ENCODE results near the gene HOXB4.

HOXB4 gene

DNA sequence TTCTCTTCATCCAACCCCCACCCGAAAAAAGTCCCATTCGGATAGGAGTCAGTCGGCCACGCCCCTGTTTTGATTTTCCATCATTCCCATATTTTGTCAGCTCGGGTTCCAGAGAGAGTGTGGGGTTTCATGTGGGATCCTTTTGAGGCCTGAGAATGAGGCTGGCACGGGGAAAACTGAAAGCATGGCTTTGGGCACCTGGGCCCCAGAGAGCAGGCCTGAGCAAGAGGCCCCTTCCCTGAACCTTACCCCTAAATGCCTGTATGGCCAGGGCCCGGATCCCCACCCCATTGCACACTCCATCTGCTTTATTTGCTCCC is 4.6 kb upstream of the HOXB4 start:
- Mint-ChIP-seq H3K27me3 (ENCODE audit: low read depth, poor library complexity) (peaks cover 6% of the 10 kb centered on the region), H3K9me3 (no peaks in the 10 kb centered on the region)

DNA sequence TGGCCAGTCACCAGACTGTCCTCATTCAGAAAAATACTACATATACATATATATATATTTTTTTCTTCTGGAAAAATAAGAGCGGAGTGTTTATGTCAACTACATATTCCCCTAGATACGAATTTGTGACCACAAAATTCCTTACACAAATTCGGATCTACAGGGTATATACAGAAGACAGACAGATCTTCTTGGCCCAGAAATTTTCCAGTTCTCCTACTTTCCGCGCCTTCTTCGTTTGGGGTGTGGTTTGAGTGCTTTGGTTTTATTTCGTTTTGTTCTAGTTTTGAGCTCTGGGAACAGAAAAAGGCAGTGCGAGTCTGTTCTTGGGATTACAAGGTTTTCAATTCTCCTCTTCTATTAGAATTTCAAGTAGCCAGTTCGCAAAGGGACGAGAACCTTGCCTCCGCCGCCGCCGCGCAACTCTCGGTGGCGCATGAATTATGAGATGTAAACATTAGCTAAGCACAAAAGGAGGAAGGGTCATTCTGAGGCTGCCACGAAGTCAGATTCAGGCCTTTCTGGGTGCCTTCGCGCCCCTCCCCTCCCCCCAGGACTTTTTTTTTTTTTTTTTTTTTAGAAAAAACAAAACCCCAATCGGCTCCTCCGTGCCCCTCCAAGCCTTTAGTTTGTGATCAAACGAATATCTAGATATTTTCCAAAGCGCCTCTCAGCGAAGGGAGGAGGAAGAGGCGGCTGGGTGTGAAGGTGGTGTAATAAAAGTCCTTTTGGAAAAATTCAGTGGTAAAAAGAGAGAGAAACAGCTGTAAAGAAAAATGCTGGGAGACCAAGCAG is 1.8 kb upstream of the HOXB4 start:
- TF ChIP-seq, protein P1, sequence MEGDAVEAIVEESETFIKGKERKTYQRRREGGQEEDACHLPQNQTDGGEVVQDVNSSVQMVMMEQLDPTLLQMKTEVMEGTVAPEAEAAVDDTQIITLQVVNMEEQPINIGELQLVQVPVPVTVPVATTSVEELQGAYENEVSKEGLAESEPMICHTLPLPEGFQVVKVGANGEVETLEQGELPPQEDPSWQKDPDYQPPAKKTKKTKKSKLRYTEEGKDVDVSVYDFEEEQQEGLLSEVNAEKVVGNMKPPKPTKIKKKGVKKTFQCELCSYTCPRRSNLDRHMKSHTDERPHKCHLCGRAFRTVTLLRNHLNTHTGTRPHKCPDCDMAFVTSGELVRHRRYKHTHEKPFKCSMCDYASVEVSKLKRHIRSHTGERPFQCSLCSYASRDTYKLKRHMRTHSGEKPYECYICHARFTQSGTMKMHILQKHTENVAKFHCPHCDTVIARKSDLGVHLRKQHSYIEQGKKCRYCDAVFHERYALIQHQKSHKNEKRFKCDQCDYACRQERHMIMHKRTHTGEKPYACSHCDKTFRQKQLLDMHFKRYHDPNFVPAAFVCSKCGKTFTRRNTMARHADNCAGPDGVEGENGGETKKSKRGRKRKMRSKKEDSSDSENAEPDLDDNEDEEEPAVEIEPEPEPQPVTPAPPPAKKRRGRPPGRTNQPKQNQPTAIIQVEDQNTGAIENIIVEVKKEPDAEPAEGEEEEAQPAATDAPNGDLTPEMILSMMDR (IDR thresholded peaks at IDR 0.05) = no peak
- Mint-ChIP-seq H3K9me3 (no peaks in the 10 kb centered on the region), H3K27ac (peak overlapping the region; percentile 100), H3K36me3 (ENCODE audit: low read depth) (peaks cover 72% of the 10 kb centered on the region), H3K27me3 (ENCODE audit: low read depth, poor library complexity) (peaks cover 3% of the 10 kb centered on the region), H3K4me1 (peaks cover 64% of the 10 kb centered on the region), H3K4me3 (peak overlapping the region; percentile 99)
- DNase-seq = peak; percentile 69

More for the DNA sequence above, 4.6 kb upstream of the HOXB4 start:
- Mint-ChIP-seq H3K4me3 (peak overlapping the region; percentile 99), H3K4me1 (peaks cover 58% of the 10 kb centered on the region), H3K27ac (peak overlapping the region; percentile 100), H3K36me3 (ENCODE audit: low read depth) (peaks cover 80% of the 10 kb centered on the region)
- TF ChIP-seq, protein P1 (IDR thresholded peaks at IDR 0.05) = no peak
- DNase-seq = no peak

DNA sequence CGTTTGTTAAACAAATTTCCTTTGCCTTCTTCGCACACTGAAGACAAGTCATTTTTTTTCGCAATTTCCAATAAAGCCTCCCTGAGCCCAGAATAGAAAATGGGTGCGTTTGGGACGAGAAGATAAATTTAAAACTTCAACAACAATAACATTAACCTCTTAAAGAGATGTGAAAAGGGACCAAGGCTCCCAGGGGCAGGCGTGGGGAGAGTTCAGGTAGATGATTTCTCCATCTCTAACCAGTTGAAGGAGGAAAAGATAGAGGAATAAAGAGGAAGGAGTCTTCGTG is 1.3 kb upstream of the HOXB4 start:
- peaks cover 72% of the 10 kb centered on the region for H3K36me3 Mint-ChIP-seq (ENCODE audit: low read depth)
- H3K4me3 Mint-ChIP-seq = peak overlapping the region; percentile 99
- peak overlapping the region; percentile 100 for H3K27ac Mint-ChIP-seq
- TF ChIP-seq, protein P1 (IDR thresholded peaks at IDR 0.05) = no peak
- DNase-seq = no peak
- H3K4me1 Mint-ChIP-seq = peaks cover 59% of the 10 kb centered on the region
- peaks cover 3% of the 10 kb centered on the region for H3K27me3 Mint-ChIP-seq (ENCODE audit: low read depth, poor library complexity)
- no peaks in the 10 kb centered on the region for H3K9me3 Mint-ChIP-seq

DNA sequence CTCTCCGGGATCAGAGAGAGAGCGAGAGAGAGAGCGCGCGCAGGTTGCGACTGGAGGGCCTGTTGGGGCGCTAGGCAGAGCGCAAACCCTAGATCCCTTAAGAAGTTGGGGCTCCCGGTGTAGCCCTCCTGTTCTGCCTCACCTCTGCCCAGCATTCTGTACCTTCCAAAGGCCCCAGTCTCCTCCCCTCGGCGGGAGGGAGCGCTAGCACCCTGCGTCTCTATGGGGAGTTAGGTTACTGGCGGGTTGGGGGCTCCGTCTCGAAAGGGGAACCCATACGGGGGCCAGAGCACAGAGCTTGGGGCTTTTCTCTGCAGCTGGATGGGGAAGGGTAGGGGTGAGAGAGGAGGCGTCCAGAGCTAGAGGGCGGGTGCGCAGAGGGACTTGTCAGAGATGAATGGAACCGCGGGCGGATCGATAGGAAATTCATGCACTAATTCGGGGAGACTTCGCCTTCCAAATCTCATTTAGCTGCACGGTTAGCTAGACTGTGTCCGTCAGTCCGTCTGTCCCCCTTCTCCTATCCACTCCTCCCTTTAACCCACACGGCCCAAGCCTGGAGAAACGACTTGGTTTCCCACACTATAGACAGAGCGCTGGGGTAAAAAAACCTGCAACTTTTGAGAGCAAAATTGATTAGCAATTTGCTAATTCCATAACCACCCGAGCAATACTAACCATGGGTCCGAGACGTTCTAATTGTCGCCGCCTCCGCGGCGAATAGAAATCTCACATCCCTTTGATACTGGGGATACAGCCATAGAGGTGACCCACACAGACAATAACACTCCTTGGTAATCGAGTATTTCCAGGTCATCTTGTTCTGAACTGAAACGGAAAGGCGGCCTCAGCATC is 693 bp upstream of the HOXB4 start:
- peak; percentile 55 for DNase-seq
- Mint-ChIP-seq H3K4me3 (peak overlapping the region; percentile 99), H3K9me3 (no peaks in the 10 kb centered on the region), H3K4me1 (peaks cover 53% of the 10 kb centered on the region), H3K36me3 (ENCODE audit: low read depth) (peaks cover 72% of the 10 kb centered on the region), H3K27me3 (ENCODE audit: low read depth, poor library complexity) (peaks cover 3% of the 10 kb centered on the region), H3K27ac (peak overlapping the region; percentile 100)
- TF ChIP-seq, protein P1 (IDR thresholded peaks at IDR 0.05) = no peak

DNA sequence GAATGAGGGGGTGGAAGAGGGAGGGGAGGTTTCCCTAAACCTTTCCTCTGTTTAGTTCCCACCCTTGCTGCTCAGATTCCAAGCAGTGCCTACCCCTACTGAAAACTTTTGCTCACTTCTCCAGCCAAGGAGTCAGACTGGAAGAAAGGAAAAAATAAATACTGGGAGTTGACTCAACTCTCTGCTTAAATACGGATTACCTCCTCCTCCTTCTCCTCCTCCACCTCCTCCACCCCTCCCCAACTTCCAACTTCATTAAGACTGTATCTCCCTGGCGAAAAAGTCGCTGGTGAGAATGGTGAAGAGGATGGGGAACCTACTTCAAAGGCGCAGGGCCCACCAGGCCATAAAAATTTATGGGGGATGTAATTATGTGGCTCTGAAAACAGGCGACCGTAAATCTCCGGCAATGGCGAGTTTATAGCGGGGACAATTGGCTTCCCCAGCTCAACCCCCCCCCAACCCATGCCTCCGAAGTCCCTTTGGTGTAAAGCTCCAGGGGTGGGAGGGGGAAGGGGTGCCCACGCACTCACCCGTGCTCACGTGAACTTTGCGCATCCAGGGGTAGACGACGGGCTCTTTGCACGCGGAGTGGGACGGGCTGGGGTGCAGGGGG is 712 bp downstream of the HOXB4 start:
- peaks cover 39% of the 10 kb centered on the region for H3K4me1 Mint-ChIP-seq
- H3K27me3 Mint-ChIP-seq (ENCODE audit: low read depth, poor library complexity) = peaks cover 3% of the 10 kb centered on the region
- peak overlapping the region; percentile 91 for H3K4me3 Mint-ChIP-seq
- peak overlapping the region; percentile 100 for H3K27ac Mint-ChIP-seq
- peak; percentile 85 for DNase-seq
- H3K9me3 Mint-ChIP-seq = no peaks in the 10 kb centered on the region
- H3K36me3 Mint-ChIP-seq (ENCODE audit: low read depth) = peaks cover 69% of the 10 kb centered on the region
- TF ChIP-seq, protein P1 (IDR thresholded peaks at IDR 0.05) = no peak

Measured in nephron progenitor cell (in vitro differentiated cells).